Mucosa of rectum (tissue), 2 donors: ENCODE data around the gene SLC9A3.

Source experiments
- H3K27ac ChIP-seq, 2 donors: one replicate each; pipeline ENCODE4 v1.7.0; 2013; ENCODE audit warnings: inconsistent platforms in 2 of 2, low read depth in 2 of 2, low read length in 2 of 2
- H3K27me3 ChIP-seq, 2 donors: one replicate each; pipeline ENCODE4 v1.7.0; 2013; ENCODE audit warnings: low read length in 2 of 2; ENCODE audit not compliant: control insufficient read depth in 2 of 2, insufficient read depth in 2 of 2
- H3K36me3 ChIP-seq, 2 donors: one replicate each; pipeline ENCODE4 v1.7.0; 2013; ENCODE audit warnings: low read length in 2 of 2; ENCODE audit not compliant: control insufficient read depth in 2 of 2, insufficient read depth in 2 of 2
- H3K4me1 ChIP-seq, 2 donors: one replicate each; pipeline ENCODE4 v1.7.0; 2013; ENCODE audit warnings: low read length in 2 of 2, mild to moderate bottlenecking in 1 of 2; ENCODE audit not compliant: control insufficient read depth in 2 of 2, insufficient read depth in 2 of 2
- H3K4me3 ChIP-seq, 2 donors: one replicate each; pipeline ENCODE4 v1.7.0; 2013; ENCODE audit warnings: low read length in 2 of 2
- H3K9ac ChIP-seq, 2 donors: one replicate each; pipeline ENCODE4 v1.7.0; 2013; ENCODE audit warnings: low read length in 2 of 2, low read depth in 1 of 2, mild to moderate bottlenecking in 1 of 2
- H3K9me3 ChIP-seq, 2 donors: one replicate each; pipeline ENCODE4 v1.7.0; 2013; ENCODE audit warnings: low read length in 2 of 2; ENCODE audit not compliant: control insufficient read depth in 2 of 2
- donor health status: healthy.
- donor health status: Normal muscosa, but diverticular disease.

Gene SLC9A3

DNA sequence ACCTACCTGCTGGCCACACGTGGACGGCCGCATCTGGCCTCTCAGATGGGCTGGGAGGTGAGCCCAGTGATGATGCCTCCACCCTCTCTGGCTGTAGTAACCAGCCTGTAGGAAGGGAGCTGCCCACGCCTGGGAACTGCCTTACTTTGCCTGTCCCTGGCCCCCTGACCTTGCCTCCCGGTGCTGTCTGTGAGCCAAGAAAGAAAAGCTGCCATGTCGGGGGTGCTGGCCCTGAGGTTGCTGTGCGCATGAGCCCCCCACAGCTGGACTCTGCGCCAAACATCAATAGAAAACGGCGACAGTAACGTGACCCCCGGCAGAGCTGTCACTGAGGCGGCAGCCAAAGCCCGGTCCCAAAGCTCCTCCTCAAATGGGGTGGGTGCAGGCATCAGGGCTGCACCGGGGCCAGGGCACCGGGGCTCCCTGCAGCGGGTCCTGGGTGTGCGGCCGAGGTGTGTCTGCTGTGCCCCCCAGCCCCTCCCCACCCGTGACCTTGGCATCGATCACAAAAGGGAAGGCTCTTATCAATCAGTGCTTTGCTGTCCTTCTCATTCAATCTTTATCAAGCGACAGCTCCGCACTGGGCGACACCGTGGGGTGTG, 15.3 kb upstream of the SLC9A3 start:
- Histone ChIP-seq H3K36me3 (no peaks in the 10 kb centered on the region), H3K27ac (no peak overlapping the region), H3K27me3 (peaks cover 5 to 27% of the 10 kb centered on the region in 2 donors), H3K4me3 (no peak overlapping the region), H3K9ac (no peak overlapping the region), H3K9me3 (no peaks in the 10 kb centered on the region), H3K4me1 (peaks cover 10 to 11% of the 10 kb centered on the region in 2 donors)

DNA sequence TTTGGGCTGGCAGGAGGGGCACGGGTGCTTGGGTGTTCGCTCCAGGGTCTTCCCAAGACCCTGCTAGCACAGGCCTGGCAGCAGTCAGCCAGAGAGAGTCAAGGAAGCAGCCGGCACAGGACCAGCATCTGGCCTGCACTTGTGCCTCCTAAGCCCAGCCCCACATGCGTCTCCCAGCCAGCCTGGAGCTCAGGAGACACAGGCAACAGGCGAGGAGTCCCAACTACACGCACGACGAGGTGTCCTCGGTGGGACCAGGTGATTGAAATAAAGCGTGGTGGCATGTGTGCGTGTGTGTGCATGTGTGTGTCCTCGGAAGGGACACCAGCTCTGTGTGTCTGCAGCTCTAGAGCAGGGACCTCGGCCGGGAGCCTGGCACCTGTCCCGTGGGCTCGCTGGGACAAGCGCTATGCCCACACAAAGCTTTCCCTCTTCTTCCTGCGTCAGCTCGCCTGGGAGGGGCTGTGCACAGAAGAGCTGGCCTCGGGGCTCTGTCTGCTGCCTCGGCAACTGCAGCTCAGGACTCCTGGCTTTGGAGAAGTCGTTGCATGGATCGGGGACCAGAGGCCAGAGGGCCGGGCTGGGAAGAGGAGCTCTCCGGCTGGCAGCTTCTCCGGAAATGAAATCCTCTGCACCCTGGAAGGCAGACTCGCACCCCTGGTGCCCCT, 14.7 kb upstream of the SLC9A3 start:
- H3K27ac ChIP-seq: no peak overlapping the region
- peaks cover 5 to 27% of the 10 kb centered on the region in 2 donors for H3K27me3 ChIP-seq
- H3K9ac ChIP-seq: no peak overlapping the region
- H3K9me3 ChIP-seq: no peaks in the 10 kb centered on the region
- H3K36me3 ChIP-seq: no peaks in the 10 kb centered on the region
- H3K4me3 ChIP-seq: no peak overlapping the region
- peaks cover 3 to 4% of the 10 kb centered on the region in 2 donors for H3K4me1 ChIP-seq

DNA sequence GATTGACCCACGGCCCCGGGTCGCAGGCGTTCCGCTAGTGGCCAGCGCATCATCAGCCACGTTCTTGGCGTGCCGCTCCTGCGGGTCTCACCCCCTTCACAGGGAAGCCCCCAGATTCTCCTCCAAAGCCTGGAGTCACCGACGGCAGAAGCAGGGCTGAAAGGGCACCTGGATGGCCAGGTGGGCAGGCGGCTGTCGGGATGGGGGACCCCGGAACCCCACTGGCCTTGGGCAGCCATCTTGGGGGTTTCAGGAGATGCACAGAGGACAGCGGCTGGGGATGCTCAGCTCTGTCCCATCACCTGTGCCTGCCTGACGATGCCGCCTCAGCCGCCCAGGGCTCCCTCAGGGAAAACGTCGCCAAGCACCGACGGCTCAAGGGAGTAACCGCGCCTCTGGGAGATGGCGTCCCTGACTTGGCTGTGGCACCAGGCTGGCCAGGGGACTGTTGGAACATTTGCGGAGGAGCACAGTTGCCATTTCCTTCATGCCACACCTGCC, 14.1 kb upstream of the SLC9A3 start:
- H3K4me1 ChIP-seq: no peaks in the 10 kb centered on the region
- H3K27ac ChIP-seq: no peak overlapping the region
- H3K4me3 ChIP-seq: no peak overlapping the region
- H3K36me3 ChIP-seq: no peaks in the 10 kb centered on the region
- H3K27me3 ChIP-seq: peaks cover 7 to 27% of the 10 kb centered on the region in 2 donors
- no peaks in the 10 kb centered on the region for H3K9me3 ChIP-seq
- no peak overlapping the region for H3K9ac ChIP-seq

DNA sequence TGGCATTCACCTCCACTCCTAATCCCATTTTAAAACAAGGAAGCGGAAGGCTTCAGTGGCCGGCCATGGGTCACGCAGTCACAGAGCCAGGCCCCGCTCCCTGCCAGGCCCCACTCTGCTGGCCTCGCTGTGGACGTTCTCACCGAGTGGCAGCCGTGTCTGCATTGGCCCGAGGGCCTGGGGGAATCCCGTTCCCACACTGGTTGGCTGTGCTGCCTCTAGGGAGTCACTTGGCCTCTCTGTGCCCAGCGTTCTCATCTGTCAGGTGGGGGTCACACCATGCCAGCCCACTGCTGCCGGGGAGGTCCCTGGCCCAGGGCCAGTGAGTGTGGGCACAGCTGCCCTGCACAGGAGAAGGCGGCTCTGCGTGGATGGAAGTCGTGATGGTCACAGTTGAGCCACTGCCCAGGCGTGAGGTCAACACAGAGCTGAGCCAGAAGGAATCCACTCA, 13.4 kb upstream of the SLC9A3 start:
- H3K9me3 ChIP-seq: no peaks in the 10 kb centered on the region
- H3K4me3 ChIP-seq: no peak overlapping the region
- no peaks in the 10 kb centered on the region for H3K4me1 ChIP-seq
- no peaks in the 10 kb centered on the region for H3K36me3 ChIP-seq
- H3K9ac ChIP-seq: no peak overlapping the region
- H3K27ac ChIP-seq: no peak overlapping the region
- H3K27me3 ChIP-seq: peaks cover 11 to 27% of the 10 kb centered on the region in 2 donors

DNA sequence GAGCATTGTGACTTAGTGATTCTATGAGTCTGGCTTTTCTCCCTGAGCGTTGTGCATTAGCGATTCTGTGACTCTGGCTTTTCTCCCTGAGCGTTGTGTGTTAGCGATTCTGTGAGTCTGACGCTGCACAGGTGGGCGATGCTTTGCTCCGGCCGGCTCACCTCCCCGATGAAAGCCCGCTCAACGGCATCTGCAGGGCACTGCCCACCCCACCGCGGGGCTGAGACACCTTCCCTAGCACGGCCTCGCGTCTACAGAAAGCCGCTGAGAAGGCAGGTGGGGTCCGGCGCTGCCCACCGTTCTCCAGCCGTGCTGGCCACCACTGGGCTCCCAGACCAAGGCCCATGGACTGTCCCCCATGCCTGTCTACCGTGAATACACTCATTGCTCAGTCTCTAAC, 12.8 kb upstream of the SLC9A3 start:
- H3K4me1 ChIP-seq: no peaks in the 10 kb centered on the region
- no peak overlapping the region for H3K27ac ChIP-seq
- no peak overlapping the region for H3K4me3 ChIP-seq
- no peaks in the 10 kb centered on the region for H3K36me3 ChIP-seq
- peaks cover 16 to 30% of the 10 kb centered on the region in 2 donors for H3K27me3 ChIP-seq
- H3K9me3 ChIP-seq: no peaks in the 10 kb centered on the region
- no peak overlapping the region for H3K9ac ChIP-seq

DNA sequence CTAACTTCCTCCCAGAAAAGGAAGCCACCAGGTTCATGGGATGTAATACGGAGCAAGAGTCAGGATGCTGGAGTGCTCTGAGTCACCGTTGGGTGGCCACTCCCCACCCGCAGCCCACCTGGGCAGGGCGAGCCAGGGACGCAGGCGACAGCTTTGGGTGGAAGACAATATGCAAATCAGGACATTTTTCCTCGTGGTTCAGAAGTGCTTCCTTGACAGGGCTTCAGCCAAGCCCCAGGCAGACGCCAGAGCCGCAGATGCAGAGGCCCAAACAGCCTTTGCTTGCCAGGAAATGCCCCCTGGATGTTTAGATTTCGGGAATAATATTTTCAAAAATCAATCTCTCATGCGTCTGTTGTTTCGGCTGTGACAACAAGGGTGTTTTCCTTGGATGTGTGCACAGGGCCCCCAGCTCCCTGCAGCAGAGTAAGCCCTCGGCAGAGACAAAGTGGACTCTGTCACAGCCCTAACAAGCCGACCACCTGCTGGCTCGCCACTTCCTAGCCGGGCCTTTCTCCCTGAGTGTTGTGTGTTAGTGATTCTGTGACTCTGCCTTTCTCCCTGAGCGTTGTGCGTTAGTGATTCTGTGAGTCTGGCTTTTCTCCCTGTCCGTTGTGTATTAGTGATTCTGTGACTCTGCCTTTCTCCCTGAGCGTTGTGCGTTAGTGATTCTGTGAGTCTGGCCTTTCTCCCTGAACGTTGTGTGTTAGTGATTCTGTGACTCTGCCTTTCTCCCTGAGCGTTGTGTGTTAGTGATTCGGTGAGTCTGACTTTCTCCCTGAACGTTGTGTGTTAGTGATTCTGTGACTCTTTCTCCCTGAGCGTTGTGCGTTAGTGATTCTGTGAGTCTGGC, 11.8 kb upstream of the SLC9A3 start:
- H3K4me3 ChIP-seq: no peak overlapping the region
- H3K36me3 ChIP-seq: no peaks in the 10 kb centered on the region
- no peaks in the 10 kb centered on the region for H3K9me3 ChIP-seq
- peaks cover 26 to 39% of the 10 kb centered on the region in 2 donors for H3K27me3 ChIP-seq
- no peak overlapping the region for H3K27ac ChIP-seq
- H3K9ac ChIP-seq: no peak overlapping the region
- no peaks in the 10 kb centered on the region for H3K4me1 ChIP-seq

DNA sequence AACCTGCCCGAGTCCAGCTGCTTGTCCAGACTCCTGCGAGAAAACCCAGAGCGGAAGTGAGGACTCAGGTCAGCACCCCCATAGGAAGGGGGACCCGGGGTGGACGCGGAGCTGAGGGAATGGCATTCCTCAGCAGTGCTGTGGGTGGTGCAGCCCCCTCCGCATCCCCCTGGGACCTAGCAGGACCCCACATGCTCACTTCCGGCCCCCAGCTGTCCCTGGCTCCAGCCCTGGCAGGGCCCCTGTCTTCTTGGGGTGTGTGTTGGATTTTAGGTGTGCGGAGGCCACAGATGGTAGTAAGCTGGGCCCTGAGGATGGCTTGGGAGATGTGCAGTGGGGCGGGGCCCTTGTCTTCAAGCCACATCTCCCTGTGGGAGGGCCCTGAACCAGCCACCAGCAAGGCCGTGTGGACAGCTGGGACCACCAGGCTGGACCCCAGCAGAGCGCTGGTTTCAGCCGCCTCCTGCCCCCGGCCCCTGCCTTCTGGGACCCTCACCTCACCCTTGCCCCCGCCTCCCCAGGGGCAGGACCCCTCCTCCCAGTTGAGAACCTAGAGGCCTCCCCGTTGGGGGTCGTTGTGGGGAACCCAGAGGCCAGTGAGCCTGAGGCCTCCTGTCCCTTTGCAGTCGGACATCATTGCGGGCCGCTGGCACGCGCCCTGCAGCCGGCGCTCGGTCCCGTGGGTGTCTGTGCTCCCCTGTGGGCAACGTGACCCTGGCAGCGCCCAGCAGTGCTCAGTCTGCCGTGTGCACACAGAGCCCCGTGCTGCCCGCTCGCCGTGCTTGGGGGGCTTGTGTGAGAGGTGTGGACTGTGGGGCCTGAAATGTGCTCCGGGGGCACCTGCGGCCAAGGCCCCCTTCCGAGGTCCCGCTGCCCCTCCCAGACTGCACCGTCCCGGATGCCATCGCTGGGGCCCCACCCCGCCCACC, 10.8 kb upstream of the SLC9A3 start:
- H3K9me3 ChIP-seq: no peaks in the 10 kb centered on the region
- no peak overlapping the region for H3K27ac ChIP-seq
- H3K27me3 ChIP-seq: peaks cover 25 to 41% of the 10 kb centered on the region in 2 donors
- H3K9ac ChIP-seq: no peak overlapping the region
- H3K4me3 ChIP-seq: no peak overlapping the region
- no peaks in the 10 kb centered on the region for H3K4me1 ChIP-seq
- no peaks in the 10 kb centered on the region for H3K36me3 ChIP-seq

DNA sequence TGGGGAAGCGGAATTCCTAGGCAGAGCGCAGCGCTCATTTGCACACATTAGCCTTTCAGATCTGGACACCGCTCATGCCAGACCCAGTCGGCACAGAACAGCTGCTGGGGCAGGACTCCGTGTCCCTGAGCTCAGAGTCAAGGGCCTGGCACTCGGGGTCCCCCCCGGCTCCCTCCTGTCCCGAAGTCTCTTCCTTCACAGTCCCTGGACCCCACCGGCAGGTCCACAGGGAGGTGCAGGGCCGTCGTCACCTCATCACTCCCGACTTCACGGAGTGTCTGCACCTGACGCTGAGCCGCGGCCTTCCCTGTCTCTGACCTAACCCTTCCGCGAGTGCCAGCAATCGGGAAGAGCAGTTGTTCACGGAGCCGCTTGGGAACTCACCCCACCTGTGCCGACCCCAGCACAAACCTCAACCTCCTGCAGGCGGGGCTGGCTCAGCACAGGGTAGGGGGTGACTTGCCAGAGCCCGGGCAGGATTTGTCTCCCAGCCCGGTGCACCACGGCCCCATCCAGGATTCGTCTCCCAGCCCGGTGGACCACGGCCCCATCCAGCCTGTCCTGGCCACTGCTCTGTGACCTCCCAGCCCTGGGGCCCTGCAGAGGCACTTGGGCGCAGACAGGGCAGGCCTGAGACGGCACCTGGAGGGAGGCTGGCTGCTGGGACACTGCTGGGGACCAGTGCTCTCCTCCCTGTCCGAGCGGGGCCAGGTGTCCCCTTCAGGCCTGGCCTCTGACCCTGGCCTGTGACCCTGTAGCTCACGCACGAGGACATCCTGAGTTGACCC, 9.9 kb upstream of the SLC9A3 start:
- Histone ChIP-seq H3K27me3 (peaks cover 28 to 34% of the 10 kb centered on the region in 2 donors), H3K4me3 (no peak overlapping the region), H3K9me3 (no peaks in the 10 kb centered on the region), H3K27ac (no peak overlapping the region), H3K36me3 (no peaks in the 10 kb centered on the region), H3K4me1 (no peaks in the 10 kb centered on the region), H3K9ac (no peak overlapping the region)
